CD14-positive monocyte (primary cell): ENCODE measurements around the gene JSRP1. TPM values are rescaled to one million over a fixed set of nuclear protein-coding genes. Genes with fewer than 3 reads are reported as not detected.

Experiments used
- DNase-seq, 3 donors: peaks; one replicate each; pipeline ENCODE4 v3.0.0-alpha.2; 2011 to 2022
- H2AFZ ChIP-seq: 2 replicates; pipeline ENCODE4 v1.6.0; 2012; ENCODE audit warnings: mild to moderate bottlenecking, low read depth, low read length, inconsistent platforms; ENCODE audit not compliant: insufficient read depth, poor library complexity, severe bottlenecking
- H3K27ac ChIP-seq, 2 donors: 1 replicate in 1 of 2; 2 replicates in 1 of 2; pipeline ENCODE4 v1.5.1; 2012 to 2013; ENCODE audit warnings: low read length in 2 of 2, control low read depth in 1 of 2, inconsistent platforms in 1 of 2, low read depth in 1 of 2, mild to moderate bottlenecking in 1 of 2
- H3K27me3 ChIP-seq, 2 donors: one replicate each; pipeline versions ENCODE4 v1.6.0 to v1.6.1; 2011 to 2013; ENCODE audit warnings: low read length in 2 of 2; ENCODE audit not compliant: control insufficient read depth in 2 of 2, insufficient read depth in 2 of 2
- H3K36me3 ChIP-seq, 2 donors: replicated peaks in 1 of 2; 1 replicate in 1 of 2; 2 replicates in 1 of 2; pipeline versions ENCODE4 v1.5.1 to v1.6.1; 2012 to 2013; ENCODE audit warnings: low read length in 2 of 2, control low read depth in 1 of 2, inconsistent platforms in 1 of 2, mild to moderate bottlenecking in 1 of 2; ENCODE audit not compliant: insufficient read depth in 2 of 2, control insufficient read depth in 1 of 2
- H3K4me1 ChIP-seq, 2 donors: 1 replicate in 1 of 2; 2 replicates in 1 of 2; pipeline versions ENCODE4 v1.5.1 to v1.6.1; 2012 to 2013; ENCODE audit warnings: low read length in 2 of 2, control low read depth in 1 of 2, inconsistent platforms in 1 of 2, mild to moderate bottlenecking in 1 of 2, moderate library complexity in 1 of 2; ENCODE audit not compliant: insufficient read depth in 2 of 2, control insufficient read depth in 1 of 2
- H3K4me2 ChIP-seq: replicated peaks from 2 replicates; pipeline ENCODE3; 2012; ENCODE audit warnings: low read length, moderate library complexity, mild to moderate bottlenecking; ENCODE audit not compliant: poor library complexity, severe bottlenecking; ENCODE audit errors: extremely low read depth
- H3K4me3 ChIP-seq, 3 experiments: fragments of 200-600 bp in 1 of 3; sonication (generic) in 1 of 3; replicated peaks in 1 of 3; 1 replicate in 2 of 3; 2 replicates in 1 of 3; pipeline ENCODE4 v1.5.1; 2011 to 2013; ENCODE audit warnings: low read length in 3 of 3, mild to moderate bottlenecking in 3 of 3, control low read depth in 2 of 3, low read depth in 2 of 3, inconsistent platforms in 1 of 3, moderate library complexity in 1 of 3
- H3K79me2 ChIP-seq: 2 replicates; pipeline ENCODE4 v1.6.0; 2012; ENCODE audit warnings: mild to moderate bottlenecking, control low read depth, inconsistent platforms, low read length, moderate library complexity; ENCODE audit not compliant: insufficient read depth
- H3K9ac ChIP-seq: 2 replicates; pipeline ENCODE4 v1.6.0; 2017; ENCODE audit warnings: low read length, mild to moderate bottlenecking; ENCODE audit not compliant: insufficient read depth, poor library complexity, severe bottlenecking
- H3K9me3 ChIP-seq, 2 donors: replicated peaks in 1 of 2; 1 replicate in 1 of 2; 2 replicates in 1 of 2; pipeline versions ENCODE4 v1.5.1 to v1.6.1; 2012 to 2013; ENCODE audit warnings: low read length in 2 of 2, control low read depth in 1 of 2; ENCODE audit not compliant: control insufficient read depth in 1 of 2, insufficient read depth in 1 of 2
- H4K20me1 ChIP-seq: 2 replicates; pipeline ENCODE4 v1.6.0; 2012; ENCODE audit warnings: mild to moderate bottlenecking, low read length, control low read depth, moderate library complexity; ENCODE audit not compliant: insufficient read depth
- H3K27ac Mint-ChIP-seq, 7 donors: one replicate each; pipeline ENCODE4 v1.8.0; 2020; ENCODE audit warnings: mild to moderate bottlenecking in 7 of 7, mixed read lengths in 7 of 7, moderate library complexity in 6 of 7, inconsistent platforms in 2 of 7
- H3K27me3 Mint-ChIP-seq, 3 donors: one replicate each; pipeline ENCODE4 v1.8.0; 2021 to 2022; ENCODE audit warnings: low read depth in 3 of 3, mild to moderate bottlenecking in 3 of 3, mixed read lengths in 3 of 3, moderate library complexity in 3 of 3, inconsistent platforms in 1 of 3
- H3K36me3 Mint-ChIP-seq, 2 donors: one replicate each; pipeline ENCODE4 v1.8.0; 2020; ENCODE audit warnings: mixed read lengths in 2 of 2, inconsistent platforms in 1 of 2, mild to moderate bottlenecking in 1 of 2
- H3K4me1 Mint-ChIP-seq: one replicate; pipeline ENCODE4 v1.8.0; 2020; ENCODE audit warnings: mild to moderate bottlenecking, mixed read lengths
- H3K4me3 Mint-ChIP-seq, 2 donors: one replicate each; pipeline ENCODE4 v1.8.0; 2020; ENCODE audit warnings: mild to moderate bottlenecking in 2 of 2, mixed read lengths in 2 of 2, moderate library complexity in 1 of 2
- H3K9me3 Mint-ChIP-seq, 7 donors: one replicate each; pipeline ENCODE4 v1.8.0; 2020 to 2022; ENCODE audit warnings: mixed read lengths in 7 of 7, mild to moderate bottlenecking in 6 of 7, moderate library complexity in 6 of 7, inconsistent platforms in 2 of 7
- whole genome bisulfite sequencing: methylation state at CpG from one replicate; pipeline ENCODE4 v1.1.5; 2013; ENCODE audit warnings: missing lambda C conversion rate; ENCODE audit not compliant: insufficient coverage; 5-methylcytosine and 5-hydroxymethylcytosine counted together
- intact Hi-C, 2 donors: fragments of 100-400 bp; cut with micrococcal nuclease; formaldehyde crosslinking; loops; one replicate each; pipeline versions ENCODE4 v1.15.0 to v1.15.1; 2023
- polyA plus RNA-seq, 3 donors: library from polyadenylated mRNA; depleted of rRNA in 1 of 3; unstranded in 2 of 3; stranded (reverse) in 1 of 3; fragments of 300-500 nt in 2 of 3; fragments of >200 nt in 1 of 3; fragmentation: Illumina TruSeq in 2 of 3; gene quantifications; 1 replicate in 2 of 3; 2 replicates in 1 of 3; pipeline ENCODE4 v1.2.3, GENCODE V29; 2012 to 2021
- TF ChIP-seq, protein P1 (sequence below): fragments of 200-600 bp; IDR thresholded peaks from one replicate; pipeline ENCODE4 v1.8.0; 2022; ENCODE audit warnings: antibody characterized with exemption, mild to moderate bottlenecking

JSRP1 gene
- polyA plus RNA-seq, 3 donors, result 0.38 to 0.50 TPM; not detected in 1

DNA sequence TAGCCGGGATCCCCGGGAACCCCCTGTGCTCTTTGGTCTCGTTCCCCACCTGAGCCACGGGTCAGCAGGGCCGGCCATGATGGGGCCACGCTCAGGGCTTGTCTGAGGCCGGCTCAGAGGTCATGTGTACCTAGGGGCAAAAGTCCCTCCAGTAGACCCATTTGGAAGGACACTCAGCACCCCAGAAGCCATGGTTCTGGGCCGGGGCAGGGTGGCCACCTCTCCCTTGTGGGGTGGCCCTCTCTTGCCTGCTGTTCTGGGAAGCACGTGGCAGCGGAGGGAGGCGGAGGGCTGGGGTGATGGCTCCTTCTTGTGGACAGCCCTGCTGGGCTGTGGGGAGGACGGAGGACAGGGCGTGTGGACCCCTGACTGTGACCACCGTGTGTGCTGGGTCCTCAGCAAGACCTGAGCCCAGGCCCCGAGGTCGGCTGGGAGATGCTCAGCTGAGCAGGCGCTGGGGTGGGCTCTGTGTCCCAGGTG lies 32.2 kb upstream of the JSRP1 start:
- intact Hi-C loops, result loop anchor here in 1 of 2 donors (10.0 kb wide), 1 partner anchor 106 kb away; no protein-coding TSS in a partner anchor
- Histone ChIP-seq H3K4me2 (peak overlapping the region; percentile 85), H3K27ac (peak overlapping the region in 1 of 2 donors; percentile 96)

DNA sequence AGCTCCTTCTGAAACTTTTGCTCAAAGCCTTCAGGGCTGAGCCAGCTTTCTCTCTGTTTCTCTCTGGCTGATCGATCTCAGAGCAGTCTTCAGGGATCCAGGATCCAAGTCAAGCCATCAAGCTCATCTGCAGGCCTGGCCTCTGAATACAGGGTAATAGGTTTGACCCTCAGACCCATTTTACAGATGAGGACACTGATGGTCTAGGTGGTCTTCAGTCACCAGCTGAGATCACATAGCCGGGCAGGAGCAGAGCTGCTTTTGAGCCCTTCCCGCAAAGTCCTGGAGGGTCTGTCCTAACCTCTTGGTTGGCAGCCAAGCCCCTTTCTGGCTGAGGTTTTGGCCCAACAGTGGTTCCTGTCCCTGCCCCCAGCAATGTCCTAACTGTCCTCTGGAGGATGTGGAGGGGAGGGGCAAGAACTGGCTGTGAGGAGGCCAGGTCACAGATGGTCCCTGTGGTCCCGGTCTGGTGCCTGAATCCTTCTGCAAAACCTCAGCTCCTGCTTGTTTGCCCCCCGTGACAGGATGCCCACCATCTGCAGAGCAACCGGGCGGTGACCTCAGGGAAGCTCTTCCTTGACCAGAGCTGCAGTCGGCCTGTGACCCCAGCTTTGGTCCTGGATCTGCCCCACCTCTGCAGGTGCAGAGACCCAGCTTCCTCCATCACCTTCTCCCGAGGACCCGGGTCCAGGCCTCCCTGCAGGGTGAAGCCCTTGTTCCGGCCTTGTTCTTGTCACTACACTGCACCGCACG lies 31.5 kb upstream of the JSRP1 start:
- H3K79me2 ChIP-seq, result peaks cover 32% of the 10 kb centered on the region
- Mint-ChIP-seq H3K9me3 (peaks cover 0 to 2% (median 0%) of the 10 kb centered on the region in 7 donors), H3K4me3 (peak overlapping the region; percentile 57 to 71), H3K27me3 (peaks cover 4 to 14% (median 5%) of the 10 kb centered on the region in 3 donors), H3K4me1 (peaks cover 57% of the 10 kb centered on the region), H3K36me3 (peaks cover 6 to 18% of the 10 kb centered on the region in 2 donors), H3K27ac (peak overlapping the region in 5 of 7 donors; percentile 10 to 96 (median 77))
- intact Hi-C loops, result loop anchor here in 1 of 2 donors (10.0 kb wide), 1 partner anchor 107 kb away; no protein-coding TSS in a partner anchor
- 24% methylated on average over 11 of the region's 13 CpGs for whole genome bisulfite sequencing
- H3K4me2 ChIP-seq, result peak overlapping the region; percentile 85
- H2AFZ ChIP-seq, result no peak overlapping the region
- no peaks in the 10 kb centered on the region for H3K27me3 ChIP-seq
- peaks cover 49 to 77% of the 10 kb centered on the region in 2 donors for H3K4me1 ChIP-seq
- peak in 2 of 3 donors; percentile 13 to 28 for DNase-seq
- peaks cover 3 to 8% of the 10 kb centered on the region in 2 donors for H3K36me3 ChIP-seq
- H3K9me3 ChIP-seq, result no peaks in the 10 kb centered on the region
- H3K27ac ChIP-seq, result no peak overlapping the region
- TF ChIP-seq, protein P1, sequence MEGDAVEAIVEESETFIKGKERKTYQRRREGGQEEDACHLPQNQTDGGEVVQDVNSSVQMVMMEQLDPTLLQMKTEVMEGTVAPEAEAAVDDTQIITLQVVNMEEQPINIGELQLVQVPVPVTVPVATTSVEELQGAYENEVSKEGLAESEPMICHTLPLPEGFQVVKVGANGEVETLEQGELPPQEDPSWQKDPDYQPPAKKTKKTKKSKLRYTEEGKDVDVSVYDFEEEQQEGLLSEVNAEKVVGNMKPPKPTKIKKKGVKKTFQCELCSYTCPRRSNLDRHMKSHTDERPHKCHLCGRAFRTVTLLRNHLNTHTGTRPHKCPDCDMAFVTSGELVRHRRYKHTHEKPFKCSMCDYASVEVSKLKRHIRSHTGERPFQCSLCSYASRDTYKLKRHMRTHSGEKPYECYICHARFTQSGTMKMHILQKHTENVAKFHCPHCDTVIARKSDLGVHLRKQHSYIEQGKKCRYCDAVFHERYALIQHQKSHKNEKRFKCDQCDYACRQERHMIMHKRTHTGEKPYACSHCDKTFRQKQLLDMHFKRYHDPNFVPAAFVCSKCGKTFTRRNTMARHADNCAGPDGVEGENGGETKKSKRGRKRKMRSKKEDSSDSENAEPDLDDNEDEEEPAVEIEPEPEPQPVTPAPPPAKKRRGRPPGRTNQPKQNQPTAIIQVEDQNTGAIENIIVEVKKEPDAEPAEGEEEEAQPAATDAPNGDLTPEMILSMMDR, result no peak
- H3K4me3 ChIP-seq, result peak overlapping the region in 1 of 3 experiments; percentile 51
- H3K9ac ChIP-seq, result no peak overlapping the region
- H4K20me1 ChIP-seq, result peaks cover 24% of the 10 kb centered on the region

More for the DNA sequence above, 32.2 kb upstream of the JSRP1 start:
- DNase-seq, result peak in 1 of 3 donors; percentile 6
- H3K9me3 ChIP-seq, result no peaks in the 10 kb centered on the region
- peaks cover 4 to 13% of the 10 kb centered on the region in 2 donors for H3K36me3 ChIP-seq
- H3K4me1 Mint-ChIP-seq, result peaks cover 59% of the 10 kb centered on the region
- H3K4me3 Mint-ChIP-seq, result peak overlapping the region; percentile 57 to 91
- WGBS, result 74% methylated on average over 17 of the region's 17 CpGs
- peaks cover 11 to 24% of the 10 kb centered on the region in 2 donors for H3K36me3 Mint-ChIP-seq
- no peak overlapping the region for H2AFZ ChIP-seq
- peaks cover 0 to 3% (median 0%) of the 10 kb centered on the region in 7 donors for H3K9me3 Mint-ChIP-seq
- TF ChIP-seq, protein P1, result no peak
- peaks cover 4 to 17% (median 7%) of the 10 kb centered on the region in 3 donors for H3K27me3 Mint-ChIP-seq
- peak overlapping the region in 1 of 3 experiments; percentile 82 for H3K4me3 ChIP-seq
- peak overlapping the region; percentile 92 for H3K9ac ChIP-seq
- H3K27ac Mint-ChIP-seq, result peak overlapping the region; percentile 75 to 97 (median 96)
- H4K20me1 ChIP-seq, result peaks cover 30% of the 10 kb centered on the region
- peaks cover 43 to 77% of the 10 kb centered on the region in 2 donors for H3K4me1 ChIP-seq
- H3K27me3 ChIP-seq, result no peaks in the 10 kb centered on the region
- peaks cover 34% of the 10 kb centered on the region for H3K79me2 ChIP-seq
